PFSK-1 (cell line): Measurements from ENCODE around the gene FXN.

ENCODE experiments used
- FOXP2 ChIP-seq: optimal IDR thresholded peaks from 2 replicates; pipeline ENCODE3; 2011; ENCODE audit warnings: borderline replicate concordance, control low read depth, inconsistent platforms; ENCODE audit not compliant: insufficient read depth; ENCODE audit errors: extremely low read length, extremely low read depth
- POLR2AphosphoS5 ChIP-seq: IDR thresholded peaks from 2 replicates; pipeline ENCODE4 v1.6.1; 2012; ENCODE audit warnings: low read depth, mild to moderate bottlenecking, control low read depth, low read length, moderate library complexity
- REST ChIP-seq, 2 experiments: IDR thresholded peaks; 2 replicates each; pipeline versions ENCODE4 v1.6.1 to v1.8.0; 2011 to 2012; ENCODE audit warnings: low read depth in 2 of 2, low read length in 2 of 2, control low read depth in 1 of 2, inconsistent platforms in 1 of 2, mild to moderate bottlenecking in 1 of 2, moderate library complexity in 1 of 2; ENCODE audit not compliant: insufficient read depth in 1 of 2
- SIN3A ChIP-seq: IDR thresholded peaks from 2 replicates; pipeline ENCODE4 v1.6.1; 2012; ENCODE audit warnings: mild to moderate bottlenecking, low read length, moderate library complexity, borderline replicate concordance; ENCODE audit not compliant: insufficient read depth
- TAF1 ChIP-seq: IDR thresholded peaks from 2 replicates; pipeline ENCODE4 v1.6.1; 2012; ENCODE audit warnings: low read length, control low read depth, borderline replicate concordance; ENCODE audit not compliant: insufficient read depth

GRCh38 chr9:69074801-69075200 lies 39.2 kb downstream of the FXN start:
- no peak for TF ChIP-seq POLR2AphosphoS5
- TF ChIP-seq SIN3A, result no peak
- TF ChIP-seq REST (IDR thresholded peaks at IDR 0.05; ENCODE audit: insufficient read depth in 1 of 2, low read depth in 2 of 2, low read length in 2 of 2), result no peak
- no peak for TF ChIP-seq FOXP2
- TF ChIP-seq TAF1, result no peak
